HepG2 (cell line): ENCODE results near the gene HEXD. TPM values are rescaled to one million over a fixed set of nuclear protein-coding genes. Genes with fewer than 3 reads are reported as not detected.

Source experiments
- AHR ChIP-seq: IDR thresholded peaks from 2 replicates; pipeline ENCODE4 v1.6.1; 2018; ENCODE audit warnings: missing genetic modification reagents, missing compliant biosample characterization
- DR1 ChIP-seq: sonication (generic); formaldehyde crosslinking; IDR thresholded peaks from 2 replicates; pipeline ENCODE4 v1.8.0; 2021; ENCODE audit warnings: mild to moderate bottlenecking, missing genetic modification reagents, inconsistent platforms
- JARID2 ChIP-seq: sonication (generic); formaldehyde crosslinking; IDR thresholded peaks from 2 replicates; pipeline ENCODE4 v1.8.1; 2023; ENCODE audit warnings: missing genetic modification reagents, inconsistent platforms; ENCODE audit not compliant: insufficient replicate concordance
- KAT8 ChIP-seq: IDR thresholded peaks from 2 replicates; pipeline ENCODE4 v1.6.1; 2016; ENCODE audit warnings: missing genetic modification reagents, missing compliant biosample characterization
- KLF12 ChIP-seq: sonication (generic); formaldehyde crosslinking; IDR thresholded peaks from 2 replicates; pipeline ENCODE4 v1.4.0; 2020; ENCODE audit warnings: missing genetic modification reagents, borderline replicate concordance
- PAX8 ChIP-seq: sonication (generic); formaldehyde crosslinking; IDR thresholded peaks from 2 replicates; pipeline ENCODE4 v1.8.0; 2022; ENCODE audit warnings: mild to moderate bottlenecking, missing genetic modification reagents, borderline replicate concordance
- PRPF4 ChIP-seq: fragments of 200-400 bp; formaldehyde crosslinking; IDR thresholded peaks from 2 replicates; pipeline ENCODE4 v1.6.1; 2016; ENCODE audit warnings: low read length, low read depth; ENCODE audit not compliant: poor library complexity, severe bottlenecking
- STAT5B ChIP-seq: sonication (generic); formaldehyde crosslinking; IDR thresholded peaks from 2 replicates; pipeline ENCODE4 v1.4.0; 2020; ENCODE audit warnings: missing genetic modification reagents
- TFE3 ChIP-seq: IDR thresholded peaks from 2 replicates; pipeline ENCODE4 v1.6.1; 2016
- TOE1 ChIP-seq: sonication (generic); formaldehyde crosslinking; IDR thresholded peaks from 2 replicates; pipeline ENCODE4 v1.4.0; 2020; ENCODE audit warnings: mild to moderate bottlenecking, missing genetic modification reagents
- U2AF2 ChIP-seq: fragments of 200-400 bp; formaldehyde crosslinking; IDR thresholded peaks from 2 replicates; pipeline ENCODE4 v1.6.1; 2017; ENCODE audit warnings: low read depth, mild to moderate bottlenecking, low read length
- ZBTB21 ChIP-seq: sonication (generic); formaldehyde crosslinking; IDR thresholded peaks from 2 replicates; pipeline ENCODE4 v1.4.0; 2020; ENCODE audit warnings: missing genetic modification reagents
- ZBTB34 ChIP-seq: sonication (generic); formaldehyde crosslinking; IDR thresholded peaks from 2 replicates; pipeline ENCODE4 v1.8.0; 2022; ENCODE audit warnings: mild to moderate bottlenecking, missing genetic modification reagents
- ZNF7 ChIP-seq: IDR thresholded peaks from 2 replicates; pipeline ENCODE4 v1.6.1; 2016; ENCODE audit warnings: missing biosample characterization, missing genetic modification reagents
- polyA plus RNA-seq, 8 experiments: library from polyadenylated mRNA; depleted of rRNA in 3 of 8; stranded (reverse) in 7 of 8; unstranded in 1 of 8; fragments of >200 nt; fragmentation: Illumina TruSeq in 4 of 8; extraction: Trizol in 4 of 8; gene quantifications; 2 replicates each; pipeline versions ENCODE4 v1.2.1 to v1.2.3, GENCODE V29; 2011 to 2016; ENCODE audit warnings: low read depth in 4 of 8, missing spikeins in 1 of 8, mixed read lengths in 1 of 8; ENCODE audit not compliant: insufficient read depth in 1 of 8
- total RNA-seq, 5 experiments: library from RNA; depleted of rRNA; stranded (reverse); fragments of >200 nt; fragmentation: Illumina TruSeq; extraction: Trizol; gene quantifications; 2 replicates each; pipeline ENCODE4 v1.2.3, GENCODE V29; 2016; ENCODE audit warnings: low read depth in 1 of 5
- TF ChIP-seq, protein P1 (sequence below): sonication (generic); formaldehyde crosslinking; IDR thresholded peaks from 2 replicates; pipeline ENCODE4 v1.4.0; 2020; ENCODE audit warnings: missing genetic modification reagents, mild to moderate bottlenecking, borderline replicate concordance
- TF ChIP-seq, protein P2 (sequence below): IDR thresholded peaks from 2 replicates; pipeline ENCODE4 v1.6.1; 2012; ENCODE audit warnings: inconsistent platforms
- TF ChIP-seq, protein P3 (sequence below): sonication (generic); formaldehyde crosslinking; conservative IDR thresholded peaks from 2 replicates; pipeline ENCODE4 v1.4.0; 2020; ENCODE audit warnings: missing genetic modification reagents
- TF ChIP-seq, protein P4 (sequence below): sonication (generic); formaldehyde crosslinking; IDR thresholded peaks from 2 replicates; pipeline ENCODE4 v1.9.0; 2021; ENCODE audit warnings: missing genetic modification reagents, borderline replicate concordance

Gene HEXD
- total and polyA plus RNA-seq, 2 of the 13 experiments (the other 11 are each of a cell fraction or from before 2014, with no cell fraction given), result 22.3 to 41.8 TPM

GRCh38 chr17:82461827-82462524, 43.8 kb downstream of the HEXD start (continued):
- TF ChIP-seq, protein P1, sequence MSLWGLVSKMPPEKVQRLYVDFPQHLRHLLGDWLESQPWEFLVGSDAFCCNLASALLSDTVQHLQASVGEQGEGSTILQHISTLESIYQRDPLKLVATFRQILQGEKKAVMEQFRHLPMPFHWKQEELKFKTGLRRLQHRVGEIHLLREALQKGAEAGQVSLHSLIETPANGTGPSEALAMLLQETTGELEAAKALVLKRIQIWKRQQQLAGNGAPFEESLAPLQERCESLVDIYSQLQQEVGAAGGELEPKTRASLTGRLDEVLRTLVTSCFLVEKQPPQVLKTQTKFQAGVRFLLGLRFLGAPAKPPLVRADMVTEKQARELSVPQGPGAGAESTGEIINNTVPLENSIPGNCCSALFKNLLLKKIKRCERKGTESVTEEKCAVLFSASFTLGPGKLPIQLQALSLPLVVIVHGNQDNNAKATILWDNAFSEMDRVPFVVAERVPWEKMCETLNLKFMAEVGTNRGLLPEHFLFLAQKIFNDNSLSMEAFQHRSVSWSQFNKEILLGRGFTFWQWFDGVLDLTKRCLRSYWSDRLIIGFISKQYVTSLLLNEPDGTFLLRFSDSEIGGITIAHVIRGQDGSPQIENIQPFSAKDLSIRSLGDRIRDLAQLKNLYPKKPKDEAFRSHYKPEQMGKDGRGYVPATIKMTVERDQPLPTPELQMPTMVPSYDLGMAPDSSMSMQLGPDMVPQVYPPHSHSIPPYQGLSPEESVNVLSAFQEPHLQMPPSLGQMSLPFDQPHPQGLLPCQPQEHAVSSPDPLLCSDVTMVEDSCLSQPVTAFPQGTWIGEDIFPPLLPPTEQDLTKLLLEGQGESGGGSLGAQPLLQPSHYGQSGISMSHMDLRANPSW, result no peak
- TF ChIP-seq AHR (CRISPR knock-in tag) (0 out of 2 replicates have a peak, but pooled peaks have one; percentile 39), PRPF4 (no peak), JARID2 (CRISPR knock-in tag) (no peak), KAT8 (CRISPR knock-in tag) (peak; percentile 38; the same call in 1 of the 2 replicates), ZNF7 (no peak), ZBTB21 (CRISPR knock-in tag) (no peak), ZBTB34 (CRISPR knock-in tag) (0 out of 2 replicates have a peak, but pooled peaks have one; percentile 60), PAX8 (CRISPR knock-in tag) (no peak), TFE3 (CRISPR knock-in tag) (0 out of 2 replicates have a peak, but pooled peaks have one; percentile 23), KLF12 (no peak), STAT5B (CRISPR knock-in tag) (no peak), TOE1 (CRISPR knock-in tag) (no peak), DR1 (peak; percentile 54), U2AF2 (no peak)
- TF ChIP-seq, protein P2, sequence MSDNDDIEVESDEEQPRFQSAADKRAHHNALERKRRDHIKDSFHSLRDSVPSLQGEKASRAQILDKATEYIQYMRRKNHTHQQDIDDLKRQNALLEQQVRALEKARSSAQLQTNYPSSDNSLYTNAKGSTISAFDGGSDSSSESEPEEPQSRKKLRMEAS, result peak; percentile 46; the same call in 1 of the 2 replicates
- TF ChIP-seq, protein P3, sequence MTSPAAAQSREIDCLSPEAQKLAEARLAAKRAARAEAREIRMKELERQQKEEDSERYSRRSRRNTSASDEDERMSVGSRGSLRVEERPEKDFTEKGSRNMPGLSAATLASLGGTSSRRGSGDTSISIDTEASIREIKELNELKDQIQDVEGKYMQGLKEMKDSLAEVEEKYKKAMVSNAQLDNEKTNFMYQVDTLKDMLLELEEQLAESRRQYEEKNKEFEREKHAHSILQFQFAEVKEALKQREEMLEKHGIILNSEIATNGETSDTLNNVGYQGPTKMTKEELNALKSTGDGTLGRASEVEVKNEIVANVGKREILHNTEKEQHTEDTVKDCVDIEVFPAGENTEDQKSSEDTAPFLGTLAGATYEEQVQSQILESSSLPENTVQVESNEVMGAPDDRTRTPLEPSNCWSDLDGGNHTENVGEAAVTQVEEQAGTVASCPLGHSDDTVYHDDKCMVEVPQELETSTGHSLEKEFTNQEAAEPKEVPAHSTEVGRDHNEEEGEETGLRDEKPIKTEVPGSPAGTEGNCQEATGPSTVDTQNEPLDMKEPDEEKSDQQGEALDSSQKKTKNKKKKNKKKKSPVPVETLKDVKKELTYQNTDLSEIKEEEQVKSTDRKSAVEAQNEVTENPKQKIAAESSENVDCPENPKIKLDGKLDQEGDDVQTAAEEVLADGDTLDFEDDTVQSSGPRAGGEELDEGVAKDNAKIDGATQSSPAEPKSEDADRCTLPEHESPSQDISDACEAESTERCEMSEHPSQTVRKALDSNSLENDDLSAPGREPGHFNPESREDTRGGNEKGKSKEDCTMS (CRISPR knock-in tag), result no peak
- TF ChIP-seq, protein P4, sequence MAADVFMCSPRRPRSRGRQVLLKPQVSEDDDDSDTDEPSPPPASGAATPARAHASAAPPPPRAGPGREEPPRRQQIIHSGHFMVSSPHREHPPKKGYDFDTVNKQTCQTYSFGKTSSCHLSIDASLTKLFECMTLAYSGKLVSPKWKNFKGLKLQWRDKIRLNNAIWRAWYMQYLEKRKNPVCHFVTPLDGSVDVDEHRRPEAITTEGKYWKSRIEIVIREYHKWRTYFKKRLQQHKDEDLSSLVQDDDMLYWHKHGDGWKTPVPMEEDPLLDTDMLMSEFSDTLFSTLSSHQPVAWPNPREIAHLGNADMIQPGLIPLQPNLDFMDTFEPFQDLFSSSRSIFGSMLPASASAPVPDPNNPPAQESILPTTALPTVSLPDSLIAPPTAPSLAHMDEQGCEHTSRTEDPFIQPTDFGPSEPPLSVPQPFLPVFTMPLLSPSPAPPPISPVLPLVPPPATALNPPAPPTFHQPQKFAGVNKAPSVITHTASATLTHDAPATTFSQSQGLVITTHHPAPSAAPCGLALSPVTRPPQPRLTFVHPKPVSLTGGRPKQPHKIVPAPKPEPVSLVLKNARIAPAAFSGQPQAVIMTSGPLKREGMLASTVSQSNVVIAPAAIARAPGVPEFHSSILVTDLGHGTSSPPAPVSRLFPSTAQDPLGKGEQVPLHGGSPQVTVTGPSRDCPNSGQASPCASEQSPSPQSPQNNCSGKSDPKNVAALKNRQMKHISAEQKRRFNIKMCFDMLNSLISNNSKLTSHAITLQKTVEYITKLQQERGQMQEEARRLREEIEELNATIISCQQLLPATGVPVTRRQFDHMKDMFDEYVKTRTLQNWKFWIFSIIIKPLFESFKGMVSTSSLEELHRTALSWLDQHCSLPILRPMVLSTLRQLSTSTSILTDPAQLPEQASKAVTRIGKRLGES (CRISPR knock-in tag), result no peak
